Stomach (tissue), 9 donors: ENCODE results near the gene ANKRD40. TPM values are rescaled to one million over a fixed set of nuclear protein-coding genes. Genes with fewer than 3 reads are reported as not detected.

Experiments
- DNase-seq, 2 donors: peaks; one replicate each; pipeline versions ENCODE4 v3.0.0 to v3.0.0-alpha.2; 2013 to 2019
- H3K27ac ChIP-seq, 5 donors: fragments of 200-600 bp in 4 of 5; sonication (generic) in 4 of 5; one replicate each; pipeline ENCODE4 v1.5.1; 2013 to 2019; ENCODE audit warnings: mild to moderate bottlenecking in 1 of 5, moderate library complexity in 1 of 5
- H3K27me3 ChIP-seq, 3 donors: fragments of 200-600 bp; sonication (generic); one replicate each; pipeline ENCODE4 v1.5.1; 2017 to 2019; ENCODE audit warnings: mixed run types in 1 of 3
- H3K36me3 ChIP-seq, 4 donors: fragments of 200-600 bp; sonication (generic); 1 replicate in 3 of 4; 2 replicates in 1 of 4; pipeline ENCODE4 v1.5.1; 2016 to 2019
- H3K4me1 ChIP-seq, 4 donors: fragments of 200-600 bp; sonication (generic); one replicate each; pipeline ENCODE4 v1.5.1; 2016 to 2019
- H3K4me3 ChIP-seq, 4 donors: fragments of 200-600 bp; sonication (generic) in 3 of 4; one replicate each; pipeline ENCODE4 v1.5.1; 2016 to 2019; ENCODE audit warnings: mild to moderate bottlenecking in 1 of 4
- H3K9me3 ChIP-seq, 4 donors: fragments of 200-600 bp; sonication (generic); one replicate each; pipeline ENCODE4 v1.5.1; 2016 to 2019
- EP300 ChIP-seq: sonication (generic); formaldehyde crosslinking; IDR thresholded peaks from one replicate; pipeline ENCODE4 v1.6.1; 2017; ENCODE audit warnings: antibody characterized with exemption
- POLR2A ChIP-seq, 4 donors: fragments of 450-650 bp; IDR thresholded peaks; one replicate each; pipeline ENCODE4 v1.6.1; 2016; ENCODE audit warnings: antibody characterized with exemption in 4 of 4, control low read depth in 2 of 4, mild to moderate bottlenecking in 1 of 4, moderate library complexity in 1 of 4
- POLR2AphosphoS5 ChIP-seq, 3 donors: sonication (generic); formaldehyde crosslinking; IDR thresholded peaks; one replicate each; pipeline ENCODE4 v1.6.1; 2016; ENCODE audit warnings: antibody characterized with exemption in 3 of 3
- WGBS, 5 donors: extraction: QIAGEN DNeasy Blood & Tissue Kit in 3 of 5; methylation state at CpG; one replicate each; pipeline versions ENCODE4 v1.1.5 to v1.1.7; 2013 to 2018; 5-methylcytosine and 5-hydroxymethylcytosine counted together
- intact Hi-C: fragments of 100-400 bp; cut with DNase I; formaldehyde crosslinking; loops from one replicate; pipeline ENCODE4 v1.15.1; 2023; ENCODE audit warnings: low total_unique reads
- polyA plus RNA-seq, 3 donors: library from polyadenylated mRNA; stranded (reverse); fragments of 200-250 nt; gene quantifications; one replicate each; pipeline ENCODE4 v1.2.3, GENCODE V29; 2013
- total RNA-seq, 5 donors: library from RNA; depleted of rRNA; stranded (reverse); fragments of >200 nt; gene quantifications; one replicate each; pipeline versions ENCODE4 v1.1.0 to v1.2.3, GENCODE V29; 2014 to 2016
- TF ChIP-seq, protein P1 (sequence below), 7 experiments: fragments of 450-650 bp in 4 of 7; fragments of 200-600 bp in 3 of 7; sonication (generic) in 3 of 7; IDR thresholded peaks; one replicate each; pipeline ENCODE4 v1.5.1; 2016 to 2019; ENCODE audit warnings: antibody characterized with exemption in 7 of 7, control low read depth in 2 of 7, mild to moderate bottlenecking in 1 of 7
- donor health status: healthy with polysubstance abuse.
- donor health status: Bipolar disorder and iron deficiency.
- donor health status: healthy.

The ANKRD40 gene
- total and polyA plus RNA-seq, 8 donors: 7.5 to 36.6 (median 19.9) TPM

DNA sequence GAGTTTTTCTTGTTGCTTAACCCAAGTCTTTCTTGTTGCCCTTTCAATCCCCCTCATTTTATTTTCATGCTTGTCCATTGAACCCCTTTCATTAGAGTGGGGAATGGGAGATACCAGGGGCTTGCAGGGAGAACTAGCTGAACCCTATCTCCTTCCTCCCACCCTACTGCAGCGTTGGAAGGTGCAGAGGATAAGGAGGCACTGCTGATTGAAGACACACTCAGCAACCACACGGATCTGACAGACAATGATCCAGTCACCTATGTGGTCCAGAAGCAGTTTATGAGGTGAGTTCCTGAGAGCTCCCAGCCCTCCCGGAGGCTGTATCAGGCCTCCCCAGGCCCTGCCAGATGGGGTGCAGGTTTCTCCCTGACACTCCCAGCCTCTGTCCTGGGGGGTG is 32.5 kb downstream of the ANKRD40 start:
- Histone ChIP-seq H3K9me3 (no peaks in the 10 kb centered on the region), H3K36me3 (peaks cover 0 to 42% (median 22%) of the 10 kb centered on the region in 4 donors), H3K27ac (peak overlapping the region in 2 of 5 donors; percentile 30 to 34), H3K4me1 (peaks cover 11 to 25% (median 19%) of the 10 kb centered on the region in 4 donors), H3K4me3 (no peak overlapping the region), H3K27me3 (no peaks in the 10 kb centered on the region)
- DNase-seq: no peak
- intact Hi-C loops: no loop called here
- TF ChIP-seq POLR2AphosphoS5 (IDR thresholded peaks at IDR 0.05) (no peak), POLR2A (IDR thresholded peaks at IDR 0.05) (no peak), EP300 (no peak)
- TF ChIP-seq, protein P1, sequence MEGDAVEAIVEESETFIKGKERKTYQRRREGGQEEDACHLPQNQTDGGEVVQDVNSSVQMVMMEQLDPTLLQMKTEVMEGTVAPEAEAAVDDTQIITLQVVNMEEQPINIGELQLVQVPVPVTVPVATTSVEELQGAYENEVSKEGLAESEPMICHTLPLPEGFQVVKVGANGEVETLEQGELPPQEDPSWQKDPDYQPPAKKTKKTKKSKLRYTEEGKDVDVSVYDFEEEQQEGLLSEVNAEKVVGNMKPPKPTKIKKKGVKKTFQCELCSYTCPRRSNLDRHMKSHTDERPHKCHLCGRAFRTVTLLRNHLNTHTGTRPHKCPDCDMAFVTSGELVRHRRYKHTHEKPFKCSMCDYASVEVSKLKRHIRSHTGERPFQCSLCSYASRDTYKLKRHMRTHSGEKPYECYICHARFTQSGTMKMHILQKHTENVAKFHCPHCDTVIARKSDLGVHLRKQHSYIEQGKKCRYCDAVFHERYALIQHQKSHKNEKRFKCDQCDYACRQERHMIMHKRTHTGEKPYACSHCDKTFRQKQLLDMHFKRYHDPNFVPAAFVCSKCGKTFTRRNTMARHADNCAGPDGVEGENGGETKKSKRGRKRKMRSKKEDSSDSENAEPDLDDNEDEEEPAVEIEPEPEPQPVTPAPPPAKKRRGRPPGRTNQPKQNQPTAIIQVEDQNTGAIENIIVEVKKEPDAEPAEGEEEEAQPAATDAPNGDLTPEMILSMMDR (IDR thresholded peaks at IDR 0.05): no peak
- WGBS, 5 donors: 59 to 80% (median 75%) methylated on average over 3 of the region's 3 CpGs

DNA sequence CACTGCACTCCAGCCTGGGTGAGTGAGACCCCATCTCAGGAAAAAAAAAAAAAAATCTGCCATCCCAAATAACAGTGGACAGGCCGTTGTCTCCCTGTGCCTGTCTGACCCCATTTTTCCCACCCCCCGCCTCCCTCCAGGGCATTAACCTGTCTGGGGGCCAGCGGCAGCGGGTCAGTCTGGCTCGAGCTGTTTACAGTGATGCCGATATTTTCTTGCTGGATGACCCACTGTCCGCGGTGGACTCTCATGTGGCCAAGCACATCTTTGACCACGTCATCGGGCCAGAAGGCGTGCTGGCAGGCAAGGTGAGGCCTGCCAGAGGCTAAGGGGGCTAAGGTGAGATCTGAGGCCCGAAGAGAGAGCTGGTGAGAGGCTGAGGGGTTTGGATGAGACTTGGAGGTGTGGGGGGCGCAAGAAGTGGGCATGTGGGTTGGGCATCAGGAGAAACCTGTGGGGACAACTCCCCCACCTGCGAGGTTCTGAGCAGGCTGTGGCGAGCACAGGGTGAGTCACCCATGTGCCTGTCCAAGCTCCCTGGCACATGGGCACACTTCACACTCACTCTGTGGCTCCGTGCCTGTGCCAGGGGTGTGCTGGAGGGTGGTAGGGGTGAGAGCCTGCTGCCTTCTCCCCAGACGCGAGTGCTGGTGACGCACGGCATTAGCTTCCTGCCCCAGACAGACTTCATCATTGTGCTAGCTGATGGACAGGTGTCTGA is 34.7 kb downstream of the ANKRD40 start:
- peaks cover 4 to 38% (median 19%) of the 10 kb centered on the region in 4 donors for H3K36me3 ChIP-seq

DNA sequence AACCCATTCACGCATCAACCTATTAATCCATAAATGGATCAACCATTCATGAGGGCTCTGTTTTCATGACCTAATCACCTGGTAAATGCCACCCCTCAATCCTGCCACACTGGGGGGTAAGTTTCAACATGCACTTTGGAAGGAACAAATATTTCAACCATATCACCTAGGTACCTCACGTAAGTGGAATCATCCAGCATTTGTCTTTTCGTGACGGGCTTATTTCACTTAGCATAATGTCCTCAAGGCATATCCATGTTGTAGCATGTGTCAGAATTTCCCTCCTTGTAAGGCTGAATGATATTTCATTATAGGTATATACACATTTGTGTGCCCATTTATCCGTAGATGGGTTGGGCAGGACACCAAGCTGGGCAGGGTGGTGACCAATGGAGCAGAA is 35.6 kb downstream of the ANKRD40 start:
- no peaks in the 10 kb centered on the region for H3K9me3 ChIP-seq
- H3K4me3 ChIP-seq: no peak overlapping the region
- H3K27ac ChIP-seq: no peak overlapping the region
- H3K27me3 ChIP-seq: no peaks in the 10 kb centered on the region
- peaks cover 11 to 37% (median 19%) of the 10 kb centered on the region in 4 donors for H3K4me1 ChIP-seq
- TF ChIP-seq, protein P1 (IDR thresholded peaks at IDR 0.05): no peak
- no peak for TF ChIP-seq POLR2AphosphoS5 (IDR thresholded peaks at IDR 0.05)
- no peak for TF ChIP-seq POLR2A (IDR thresholded peaks at IDR 0.05)
- TF ChIP-seq EP300: no peak
- intact Hi-C loops: no loop called here
- peaks cover 0 to 34% (median 13%) of the 10 kb centered on the region in 4 donors for H3K36me3 ChIP-seq
- DNase-seq: no peak
- WGBS, 5 donors: 89 to 96% (median 95%) methylated on average over 5 of the region's 5 CpGs

More for the DNA sequence above, 34.7 kb downstream of the ANKRD40 start:
- intact Hi-C loops: no loop called here
- Histone ChIP-seq H3K4me3 (no peak overlapping the region), H3K4me1 (peaks cover 11 to 31% (median 19%) of the 10 kb centered on the region in 4 donors), H3K27me3 (no peaks in the 10 kb centered on the region), H3K27ac (no peak overlapping the region), H3K9me3 (no peaks in the 10 kb centered on the region)
- TF ChIP-seq POLR2AphosphoS5 (IDR thresholded peaks at IDR 0.05) (no peak), POLR2A (IDR thresholded peaks at IDR 0.05) (no peak), EP300 (no peak)
- TF ChIP-seq, protein P1 (IDR thresholded peaks at IDR 0.05): no peak
- 86 to 91% (median 87%) methylated on average over 15 to 20 of the region's 20 CpGs for WGBS, 5 donors
- DNase-seq: no peak

DNA sequence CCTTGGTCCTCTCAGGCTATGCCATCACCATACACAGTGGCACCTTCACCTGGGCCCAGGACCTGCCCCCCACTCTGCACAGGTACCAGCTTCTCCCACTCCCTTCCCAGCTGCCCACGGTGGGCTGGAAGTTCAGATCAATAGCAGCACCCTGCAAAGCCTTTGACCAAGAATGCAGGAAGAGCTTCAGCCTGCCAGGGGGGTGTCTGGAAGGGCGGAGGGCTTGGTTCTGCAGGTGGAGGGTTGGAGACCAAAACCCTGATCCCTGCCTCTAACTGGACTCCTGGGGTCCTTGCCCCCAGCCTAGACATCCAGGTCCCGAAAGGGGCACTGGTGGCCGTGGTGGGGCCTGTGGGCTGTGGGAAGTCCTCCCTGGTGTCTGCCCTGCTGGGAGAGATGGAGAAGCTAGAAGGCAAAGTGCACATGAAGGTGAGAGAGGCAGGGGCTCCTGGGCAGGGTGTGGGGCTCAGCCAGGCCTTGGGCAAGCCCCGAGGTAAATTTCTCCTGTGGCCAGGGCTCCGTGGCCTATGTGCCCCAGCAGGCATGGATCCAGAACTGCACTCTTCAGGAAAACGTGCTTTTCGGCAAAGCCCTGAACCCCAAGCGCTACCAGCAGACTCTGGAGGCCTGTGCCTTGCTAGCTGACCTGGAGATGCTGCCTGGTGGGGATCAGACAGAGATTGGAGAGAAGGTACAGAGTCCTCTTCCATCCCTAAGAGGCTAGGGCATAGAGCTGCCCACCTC is 38.7 kb downstream of the ANKRD40 start:
- TF ChIP-seq POLR2AphosphoS5 (IDR thresholded peaks at IDR 0.05) (no peak), EP300 (no peak), POLR2A (IDR thresholded peaks at IDR 0.05) (no peak)
- TF ChIP-seq, protein P1 (IDR thresholded peaks at IDR 0.05): no peak
- Histone ChIP-seq H3K27me3 (no peaks in the 10 kb centered on the region), H3K27ac (peak overlapping the region in 2 of 5 donors; percentile 24 to 39), H3K4me1 (peaks cover 0 to 20% (median under 1%) of the 10 kb centered on the region in 4 donors), H3K9me3 (no peaks in the 10 kb centered on the region), H3K36me3 (peaks cover 0 to 20% (median 10%) of the 10 kb centered on the region in 4 donors), H3K4me3 (no peak overlapping the region)
- DNase-seq: no peak
- intact Hi-C loops: no loop called here
- 73 to 91% (median 82%) methylated on average over 4 to 9 of the region's 9 CpGs for WGBS, 5 donors
